ENCODE measurements around the gene SRRM5. TPM values are rescaled to one million over a fixed set of nuclear protein-coding genes. Genes with fewer than 3 reads are reported as not detected.

The SRRM5 gene
- total and polyA plus RNA-seq, 12 donors = 0.11 to 1.6 (median 0.24) TPM; not detected in 2

GRCh38 chr19:43616306-43616705 lies 4.4 kb downstream of the SRRM5 start:
- Histone ChIP-seq H3K4me3 (no peak overlapping the region), H3K36me3 (peaks cover 0 to 32% (median 4%) of the 10 kb centered on the region in 9 donors), H3K4me1 (peaks cover 0 to 24% (median 7%) of the 10 kb centered on the region in 9 donors), H3K27me3 (no peaks in the 10 kb centered on the region), H3K27ac (no peak overlapping the region), H3K9me3 (no peaks in the 10 kb centered on the region)
- intact Hi-C loops (cut with DNase I) = no loop called here
- no peak for TF ChIP-seq CTCF (IDR thresholded peaks at IDR 0.05)
- DNase-seq (no peak), ATAC-seq (no peak)
- 39 to 59% methylated on average over 1 of the region's 1 CpG for WGBS, 2 donors

- H3K4me1 ChIP-seq = peaks cover 0 to 24% (median 7%) of the 10 kb centered on the region in 9 donors
- no peak overlapping the region for H3K4me3 ChIP-seq
- no peak overlapping the region for H3K27ac ChIP-seq
- ATAC-seq = no peak
- H3K9me3 ChIP-seq = no peaks in the 10 kb centered on the region
- intact Hi-C loops (cut with DNase I) = no loop called here
- TF ChIP-seq CTCF (IDR thresholded peaks at IDR 0.05) = no peak
- WGBS, 2 donors = 89 to 94% methylated on average over 6 of the region's 6 CpGs
- no peak for DNase-seq
- no peaks in the 10 kb centered on the region for H3K27me3 ChIP-seq
- H3K36me3 ChIP-seq = peaks cover 0 to 25% (median 4%) of the 10 kb centered on the region in 9 donors
Observed at GRCh38 chr19:43616954-43617353, 5.1 kb downstream of the SRRM5 start.

GRCh38 chr19:43618921-43619261 lies 7.0 kb downstream of the SRRM5 start:
- H3K36me3 ChIP-seq = peaks cover 0 to 6% (median 0%) of the 10 kb centered on the region in 9 donors
- ATAC-seq (peak; percentile 8 to 52 (median 35)), DNase-seq (no peak)
- peak overlapping the region; percentile 59 to 90 (median 80) for H3K4me3 ChIP-seq
- H3K4me1 ChIP-seq = peaks cover 0 to 24% (median 7%) of the 10 kb centered on the region in 9 donors
- intact Hi-C loops (cut with DNase I) = loop anchor here in 2 of 10 donors (2.0 kb wide), 1 partner anchor 22 kb away; the partner anchor contains the start of genes IRGQ (in 2 of the 2) and ZNF576 (in 2 of the 2)
- 1% methylated on average over 14 of the region's 14 CpGs for WGBS, 2 donors
- TF ChIP-seq CTCF (IDR thresholded peaks at IDR 0.05) = no peak
- peak overlapping the region; percentile 84 to 97 (median 94) for H3K27ac ChIP-seq
- no peaks in the 10 kb centered on the region for H3K9me3 ChIP-seq
- no peaks in the 10 kb centered on the region for H3K27me3 ChIP-seq

- peak; percentile 94 to 97 (median 95) for ATAC-seq
- no peaks in the 10 kb centered on the region for H3K9me3 ChIP-seq
- 0% methylated on average over 81 of the region's 81 CpGs for WGBS, 2 donors
- peak within 1 kb of the TSS; percentile 84 to 97 (median 94) for H3K27ac ChIP-seq
- H3K27me3 ChIP-seq = no peaks in the 10 kb centered on the region
- no peak for TF ChIP-seq CTCF (IDR thresholded peaks at IDR 0.05)
- peak within 1 kb of the TSS; percentile 59 to 90 (median 80) for H3K4me3 ChIP-seq
- peak; percentile 85 to 86 for DNase-seq
- H3K4me1 ChIP-seq = peaks cover 0 to 24% (median 7%) of the 10 kb centered on the region in 9 donors
- intact Hi-C loops (cut with DNase I) = loop anchor here in 2 of 10 donors (2.0 kb wide), 1 partner anchor 23 kb away; the partner anchor contains the start of genes IRGQ (in 2 of the 2) and ZNF576 (in 2 of the 2)
- peaks cover 0 to under 1% (median 0%) of the 10 kb centered on the region in 9 donors for H3K36me3 ChIP-seq
Observed at GRCh38 chr19:43619262-43620060, 7.6 kb downstream of the SRRM5 start, which contains the start of gene ZNF428. Gene ZNF428, minus strand, starts transcription at chr19:43619629. Its CDS starts 5,325 bp downstream, at chr19:43614304.
